OCI-LY3 (cell line): ENCODE measurements around the gene NT5M.

Source experiments
- EZH2phosphoT487 ChIP-seq: fragments of 200-600 bp; shearing (Covaris generic); IDR thresholded peaks from 2 replicates; pipeline ENCODE4 v1.6.1; 2018; ENCODE audit warnings: antibody characterized with exemption, mixed run types, low read depth
- TF ChIP-seq, protein P1 (sequence below): fragments of 200-600, 300-600 bp; sonication (generic); IDR thresholded peaks from 2 replicates; pipeline ENCODE4 v1.5.1; 2014; ENCODE audit warnings: antibody characterized with exemption, low read length, low read depth

DNA sequence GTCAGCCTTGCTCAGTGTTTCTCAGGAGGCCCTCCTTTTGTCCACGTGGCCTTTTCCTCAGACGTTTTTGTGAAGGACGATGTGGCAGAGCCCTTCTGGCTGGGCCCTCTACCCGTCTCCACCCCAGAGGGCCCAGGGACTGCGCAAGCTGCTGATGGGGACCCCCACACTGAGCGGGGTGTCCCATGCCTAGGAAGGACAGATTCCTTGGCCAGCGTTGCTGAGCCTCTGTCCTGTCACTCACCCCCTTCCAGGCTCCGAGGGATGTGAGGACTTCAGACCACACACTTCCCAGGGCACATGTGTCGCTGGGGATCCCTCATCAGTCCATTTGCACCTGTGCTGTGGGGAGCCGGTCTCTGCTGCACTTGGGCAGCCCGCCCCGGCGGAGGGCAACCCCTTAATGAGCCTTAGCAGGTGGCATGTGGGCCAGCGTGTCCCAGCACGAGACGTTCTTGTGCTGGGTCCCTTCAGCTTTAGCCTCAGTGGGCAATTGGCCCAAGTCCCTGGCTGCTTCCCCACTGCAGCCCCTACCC, 48.3 kb downstream of the NT5M start:
- TF ChIP-seq, protein P1, sequence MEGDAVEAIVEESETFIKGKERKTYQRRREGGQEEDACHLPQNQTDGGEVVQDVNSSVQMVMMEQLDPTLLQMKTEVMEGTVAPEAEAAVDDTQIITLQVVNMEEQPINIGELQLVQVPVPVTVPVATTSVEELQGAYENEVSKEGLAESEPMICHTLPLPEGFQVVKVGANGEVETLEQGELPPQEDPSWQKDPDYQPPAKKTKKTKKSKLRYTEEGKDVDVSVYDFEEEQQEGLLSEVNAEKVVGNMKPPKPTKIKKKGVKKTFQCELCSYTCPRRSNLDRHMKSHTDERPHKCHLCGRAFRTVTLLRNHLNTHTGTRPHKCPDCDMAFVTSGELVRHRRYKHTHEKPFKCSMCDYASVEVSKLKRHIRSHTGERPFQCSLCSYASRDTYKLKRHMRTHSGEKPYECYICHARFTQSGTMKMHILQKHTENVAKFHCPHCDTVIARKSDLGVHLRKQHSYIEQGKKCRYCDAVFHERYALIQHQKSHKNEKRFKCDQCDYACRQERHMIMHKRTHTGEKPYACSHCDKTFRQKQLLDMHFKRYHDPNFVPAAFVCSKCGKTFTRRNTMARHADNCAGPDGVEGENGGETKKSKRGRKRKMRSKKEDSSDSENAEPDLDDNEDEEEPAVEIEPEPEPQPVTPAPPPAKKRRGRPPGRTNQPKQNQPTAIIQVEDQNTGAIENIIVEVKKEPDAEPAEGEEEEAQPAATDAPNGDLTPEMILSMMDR: no peak
- TF ChIP-seq EZH2phosphoT487: no peak
